ENCODE measurements around the gene DTX4. TPM values are rescaled to one million over a fixed set of nuclear protein-coding genes. Genes with fewer than 3 reads are reported as not detected.

The DTX4 gene
- total RNA-seq, 1 experiment from 2014 or later: 56.7 TPM

DNA sequence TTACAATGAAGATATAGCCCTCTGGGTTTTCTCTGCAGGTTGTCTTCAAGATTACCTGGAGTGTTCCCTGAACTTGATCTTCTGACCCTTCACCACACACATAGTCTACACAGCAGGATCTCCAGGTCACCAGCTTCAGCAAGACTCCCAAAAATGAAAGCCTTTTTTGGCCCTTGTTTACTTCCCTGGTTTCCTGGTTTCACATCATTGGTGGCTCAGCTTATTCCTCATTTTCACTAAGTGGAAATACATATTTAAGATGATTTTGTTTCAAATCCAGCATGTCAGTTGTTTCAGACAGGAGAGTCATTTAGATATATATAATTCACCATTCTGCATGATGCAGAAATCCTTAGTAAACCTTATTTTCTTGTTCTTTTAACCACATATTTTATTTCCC lies 82.4 kb downstream of the DTX4 start:
- Mint-ChIP-seq H3K9me3 (ENCODE audit: low read depth, unreplicated experiment) (no peaks in the 10 kb centered on the region), H3K36me3 (ENCODE audit: insufficient read depth, unreplicated experiment) (no peaks in the 10 kb centered on the region), H3K4me1 (ENCODE audit: low read depth, unreplicated experiment) (no peaks in the 10 kb centered on the region), H3K27me3 (ENCODE audit: unreplicated experiment) (peaks cover 36% of the 10 kb centered on the region), H3K27ac (ENCODE audit: unreplicated experiment) (no peak overlapping the region), H3K4me3 (ENCODE audit: low read depth, unreplicated experiment) (no peak overlapping the region)
- no TSS peak for BruUV-seq (replicated peaks)
- CTCF ChIA-PET: interaction anchor here (0.8 kb wide), 1 partner anchor 38 kb away, joined by 5 read pairs; no protein-coding TSS in a partner anchor
- TF ChIP-seq, protein P1, sequence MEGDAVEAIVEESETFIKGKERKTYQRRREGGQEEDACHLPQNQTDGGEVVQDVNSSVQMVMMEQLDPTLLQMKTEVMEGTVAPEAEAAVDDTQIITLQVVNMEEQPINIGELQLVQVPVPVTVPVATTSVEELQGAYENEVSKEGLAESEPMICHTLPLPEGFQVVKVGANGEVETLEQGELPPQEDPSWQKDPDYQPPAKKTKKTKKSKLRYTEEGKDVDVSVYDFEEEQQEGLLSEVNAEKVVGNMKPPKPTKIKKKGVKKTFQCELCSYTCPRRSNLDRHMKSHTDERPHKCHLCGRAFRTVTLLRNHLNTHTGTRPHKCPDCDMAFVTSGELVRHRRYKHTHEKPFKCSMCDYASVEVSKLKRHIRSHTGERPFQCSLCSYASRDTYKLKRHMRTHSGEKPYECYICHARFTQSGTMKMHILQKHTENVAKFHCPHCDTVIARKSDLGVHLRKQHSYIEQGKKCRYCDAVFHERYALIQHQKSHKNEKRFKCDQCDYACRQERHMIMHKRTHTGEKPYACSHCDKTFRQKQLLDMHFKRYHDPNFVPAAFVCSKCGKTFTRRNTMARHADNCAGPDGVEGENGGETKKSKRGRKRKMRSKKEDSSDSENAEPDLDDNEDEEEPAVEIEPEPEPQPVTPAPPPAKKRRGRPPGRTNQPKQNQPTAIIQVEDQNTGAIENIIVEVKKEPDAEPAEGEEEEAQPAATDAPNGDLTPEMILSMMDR (IDR thresholded peaks at IDR 0.05; ENCODE audit: unreplicated experiment): no peak
- no peak for DNase-seq
- intact Hi-C loops (cut with micrococcal nuclease; ENCODE audit: unreplicated experiment): no loop called here

DNA sequence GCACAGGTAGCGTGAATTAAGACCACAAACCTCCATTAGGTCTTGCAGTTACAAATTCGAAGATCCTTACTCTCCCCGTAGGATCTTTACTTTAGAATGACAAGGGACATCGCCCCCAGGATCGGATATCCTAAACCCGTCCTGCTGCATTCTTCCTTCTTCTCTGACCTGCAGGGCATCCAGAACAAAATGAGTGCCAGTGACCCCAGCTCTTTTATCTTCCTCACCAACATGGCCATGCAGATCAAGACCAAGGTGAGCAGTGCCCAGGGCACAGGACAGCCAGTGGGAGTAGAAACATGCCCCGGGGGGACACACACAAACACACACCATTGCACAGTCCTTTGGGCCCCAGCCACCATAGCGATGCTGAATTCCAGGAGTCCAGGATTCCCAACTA lies 83.3 kb downstream of the DTX4 start:
- Mint-ChIP-seq H3K27me3 (ENCODE audit: unreplicated experiment) (peaks cover 26% of the 10 kb centered on the region), H3K36me3 (ENCODE audit: insufficient read depth, unreplicated experiment) (no peaks in the 10 kb centered on the region), H3K4me1 (ENCODE audit: low read depth, unreplicated experiment) (no peaks in the 10 kb centered on the region), H3K27ac (ENCODE audit: unreplicated experiment) (no peak overlapping the region), H3K4me3 (ENCODE audit: low read depth, unreplicated experiment) (no peak overlapping the region), H3K9me3 (ENCODE audit: low read depth, unreplicated experiment) (no peaks in the 10 kb centered on the region)
- BruUV-seq (replicated peaks): no TSS peak
- intact Hi-C loops (cut with micrococcal nuclease; ENCODE audit: unreplicated experiment): no loop called here
- TF ChIP-seq, protein P1 (IDR thresholded peaks at IDR 0.05; ENCODE audit: unreplicated experiment): no peak
- no peak for DNase-seq
- CTCF ChIA-PET: interaction anchor here (0.6 kb wide), 1 partner anchor 118 kb away, joined by 3 read pairs; no protein-coding TSS in a partner anchor

Other genes with a start within 250 kb of the DTX4 start
- gene GLYATL1, start 232.6 kb upstream of the DTX4 start, total RNA-seq (2022): not detected in 2 replicates
- gene GLYATL1B, start 85.8 kb upstream of the DTX4 start, total RNA-seq (2022): not detected in 2 replicates
- 35.5 and 39.5 TPM in 2 replicates for gene FAM111B, start 64.9 kb upstream of the DTX4 start, total RNA-seq (2022)
- 87.9 and 91.6 TPM in 2 replicates for gene FAM111A, start 29.3 kb upstream of the DTX4 start, total RNA-seq (2022)
- gene MPEG1, start 40.8 kb downstream of the DTX4 start, total RNA-seq (2022): not detected in 2 replicates
- not detected in 2 replicates for gene OR5AN1, start 186.8 kb downstream of the DTX4 start, total RNA-seq (2022)

All from Calu3 (cell line).